H1 (cell line): ENCODE measurements around the gene DTNB. TPM values are rescaled to one million over a fixed set of nuclear protein-coding genes. Genes with fewer than 3 reads are reported as not detected.

ENCODE experiments used
- CTCF ChIA-PET: fragments of 300-600 bp; sonication (Branson Sonifier 250); formaldehyde crosslinking; loops from one replicate; lab custom pipeline; 2021; ENCODE audit not compliant: partially characterized antibody; lab: Charles Lee
- POLR2A ChIA-PET: fragments of 300-600 bp; sonication (Branson Sonifier 250); formaldehyde crosslinking; loops from one replicate; lab custom pipeline; 2021; ENCODE audit warnings: inconsistent platforms; ENCODE audit not compliant: partially characterized antibody; lab: Charles Lee
- DNase-seq, 2 experiments: peaks; one replicate each; pipeline versions ENCODE4 v3.0.0 to v3.0.0-alpha.2; 2010 to 2022; ENCODE audit warnings: low spot score in 2 of 2, low read depth in 1 of 2, mixed read lengths in 1 of 2
- FAIRE-seq: peaks from 2 replicates; lab custom pipeline; 2011; peaks lifted over from hg19 to GRCh38; lab: Jason Lieb, UNC
- H2AFZ ChIP-seq: 2 replicates; pipeline ENCODE4 v1.8.1; 2012; ENCODE audit warnings: low read length, inconsistent platforms
- H2AK5ac ChIP-seq: 2 replicates; pipeline ENCODE4 v1.6.1; 2013; ENCODE audit warnings: low read depth, low read length
- H2BK120ac ChIP-seq: replicated peaks from 2 replicates; pipeline ENCODE3; 2013; ENCODE audit warnings: low read depth, low read length, inconsistent platforms
- H2BK12ac ChIP-seq: 2 replicates; pipeline ENCODE4 v1.6.1; 2013; ENCODE audit warnings: low read depth, low read length
- H2BK15ac ChIP-seq: 2 replicates; pipeline ENCODE4 v1.6.1; 2013; ENCODE audit warnings: low read length
- H2BK20ac ChIP-seq: 2 replicates; pipeline ENCODE4 v1.6.1; 2013; ENCODE audit warnings: low read length
- H2BK5ac ChIP-seq: 2 replicates; pipeline ENCODE4 v1.6.1; 2013; ENCODE audit warnings: low read depth, low read length
- H3K14ac ChIP-seq: 2 replicates; pipeline ENCODE4 v1.6.1; 2013; ENCODE audit warnings: inconsistent platforms; ENCODE audit not compliant: insufficient read length
- H3K18ac ChIP-seq: 2 replicates; pipeline ENCODE4 v1.6.1; 2013; ENCODE audit warnings: low read length; ENCODE audit errors: extremely low read depth
- H3K23ac ChIP-seq: 2 replicates; pipeline ENCODE4 v1.6.1; 2013; ENCODE audit warnings: inconsistent platforms; ENCODE audit not compliant: insufficient read length
- H3K23me2 ChIP-seq: 2 replicates; pipeline ENCODE4 v1.6.1; 2013; ENCODE audit warnings: low read depth, low read length
- H3K27ac ChIP-seq: 2 replicates; pipeline ENCODE4 v1.6.1; 2011; ENCODE audit warnings: low read depth, low read length, inconsistent platforms
- H3K27me3 ChIP-seq, 4 experiments: replicated peaks in 1 of 4; 1 replicate in 1 of 4; 2 replicates in 3 of 4; pipeline versions ENCODE4 v1.6.1 to v1.8.1; 2011 to 2013; ENCODE audit warnings: low read length in 3 of 4, mild to moderate bottlenecking in 3 of 4, inconsistent platforms in 2 of 4, mixed read lengths in 2 of 4, moderate library complexity in 1 of 4; ENCODE audit not compliant: control insufficient read depth in 3 of 4, insufficient read depth in 3 of 4; ENCODE audit errors: extremely low read depth in 1 of 4
- H3K36me3 ChIP-seq, 4 experiments: 2 replicates each; pipeline versions ENCODE4 v1.6.1 to v1.8.1; 2011 to 2013; ENCODE audit warnings: mild to moderate bottlenecking in 4 of 4, low read length in 3 of 4, moderate library complexity in 2 of 4, control low read depth in 1 of 4, inconsistent platforms in 1 of 4; ENCODE audit not compliant: insufficient read depth in 4 of 4, control insufficient read depth in 2 of 4
- H3K4ac ChIP-seq: replicated peaks from 2 replicates; pipeline ENCODE3; 2013; ENCODE audit warnings: low read length, low read depth, mixed read lengths, inconsistent platforms; ENCODE audit not compliant: insufficient read length
- H3K4me1 ChIP-seq, 4 experiments: replicated peaks in 1 of 4; 1 replicate in 1 of 4; 2 replicates in 3 of 4; pipeline versions ENCODE4 v1.6.1 to v1.8.1; 2011 to 2013; ENCODE audit warnings: low read length in 3 of 4, inconsistent platforms in 2 of 4, mixed read lengths in 1 of 4; ENCODE audit not compliant: insufficient read depth in 4 of 4, control insufficient read depth in 3 of 4
- H3K4me2 ChIP-seq, 2 experiments: 2 replicates each; pipeline versions ENCODE4 v1.6.1 to v1.8.1; 2011 to 2013; ENCODE audit warnings: low read depth in 2 of 2, low read length in 2 of 2, control low read depth in 1 of 2, inconsistent platforms in 1 of 2, mild to moderate bottlenecking in 1 of 2; ENCODE audit not compliant: insufficient read depth in 1 of 2
- H3K4me3 ChIP-seq, 4 experiments: fragments of 200-600, 300-600 bp in 1 of 4; sonication (generic), shearing (Covaris generic), sonication (Bioruptor Twin) in 1 of 4; 2 replicates each; pipeline versions ENCODE4 v1.5.1 to v1.8.1; 2011 to 2016; ENCODE audit warnings: low read length in 4 of 4, low read depth in 3 of 4, control low read depth in 2 of 4, inconsistent platforms in 2 of 4, mild to moderate bottlenecking in 2 of 4, mixed read lengths in 1 of 4, moderate library complexity in 1 of 4; ENCODE audit not compliant: insufficient read depth in 2 of 4; ENCODE audit errors: extremely low read depth in 1 of 4
- H3K56ac ChIP-seq: replicated peaks from 2 replicates; pipeline ENCODE3; 2013; ENCODE audit warnings: low read depth, mild to moderate bottlenecking, mixed read lengths, low read length, inconsistent platforms; ENCODE audit not compliant: insufficient read length
- H3K79me1 ChIP-seq: 2 replicates; pipeline ENCODE4 v1.6.1; 2013; ENCODE audit warnings: low read depth, low read length, control low read depth
- H3K79me2 ChIP-seq, 2 experiments: 2 replicates each; pipeline versions ENCODE4 v1.6.1 to v1.8.1; 2012 to 2013; ENCODE audit warnings: low read length in 2 of 2, mild to moderate bottlenecking in 2 of 2, inconsistent platforms in 1 of 2; ENCODE audit not compliant: insufficient read depth in 2 of 2, control insufficient read depth in 1 of 2
- H3K9ac ChIP-seq, 4 experiments: replicated peaks in 1 of 4; 1 replicate in 1 of 4; 2 replicates in 3 of 4; pipeline versions ENCODE4 v1.6.1 to v1.8.1; 2011 to 2013; ENCODE audit warnings: low read depth in 3 of 4, low read length in 3 of 4, control low read depth in 2 of 4, mild to moderate bottlenecking in 2 of 4, moderate library complexity in 2 of 4, inconsistent platforms in 1 of 4; ENCODE audit errors: extremely low read depth in 1 of 4
- H3K9me3 ChIP-seq, 2 experiments: 2 replicates each; pipeline versions ENCODE4 v1.6.1 to v1.8.1; 2012 to 2013; ENCODE audit warnings: mild to moderate bottlenecking in 2 of 2, moderate library complexity in 2 of 2, control low read depth in 1 of 2, inconsistent platforms in 1 of 2, low read depth in 1 of 2, low read length in 1 of 2, mixed read lengths in 1 of 2; ENCODE audit not compliant: insufficient read depth in 2 of 2
- H4K20me1 ChIP-seq, 2 experiments: replicated peaks in 1 of 2; 2 replicates each; pipeline versions ENCODE3 to v1.8.1; 2011 to 2013; ENCODE audit warnings: inconsistent platforms in 2 of 2, low read length in 2 of 2, mild to moderate bottlenecking in 1 of 2; ENCODE audit not compliant: insufficient read depth in 2 of 2, control insufficient read depth in 1 of 2
- H4K5ac ChIP-seq: 2 replicates; pipeline ENCODE4 v1.6.1; 2013; ENCODE audit warnings: low read length, low read depth, mixed read lengths, inconsistent platforms; ENCODE audit not compliant: insufficient read length
- H4K8ac ChIP-seq: 2 replicates; pipeline ENCODE4 v1.8.0; 2013; ENCODE audit warnings: mild to moderate bottlenecking, moderate library complexity, low read length, inconsistent platforms; ENCODE audit not compliant: insufficient read depth; ENCODE audit errors: extremely low read depth
- H4K91ac ChIP-seq: replicated peaks from 2 replicates; pipeline ENCODE3; 2013; ENCODE audit warnings: low read length, mixed read lengths, inconsistent platforms; ENCODE audit not compliant: insufficient read length
- CBX5 ChIP-seq: fragments of 300-800, 300-1000 bp; sonication (generic); IDR thresholded peaks from 2 replicates; pipeline ENCODE4 v1.7.1; 2016; ENCODE audit warnings: antibody characterized with exemption, low read length, low read depth
- CBX8 ChIP-seq: fragments of 300-800, 300-1000 bp; sonication (generic); IDR thresholded peaks from 2 replicates; pipeline ENCODE4 v1.7.1; 2016; ENCODE audit warnings: low read depth, low read length, borderline replicate concordance
- CEBPB ChIP-seq: IDR thresholded peaks from 2 replicates; pipeline ENCODE4 v1.6.1; 2012; ENCODE audit warnings: low read depth, low read length
- CREB1 ChIP-seq: IDR thresholded peaks from 2 replicates; pipeline ENCODE4 v1.6.1; 2012; ENCODE audit warnings: inconsistent platforms
- FOSL1 ChIP-seq: IDR thresholded peaks from 2 replicates; pipeline ENCODE4 v1.6.1; 2011; ENCODE audit warnings: mild to moderate bottlenecking, low read depth, low read length, moderate library complexity; ENCODE audit not compliant: insufficient read depth
- KDM4A ChIP-seq: IDR thresholded peaks from one replicate; pipeline ENCODE4 v1.7.1; 2012; ENCODE audit warnings: low read depth, mild to moderate bottlenecking, moderate library complexity, low read length, inconsistent platforms; ENCODE audit not compliant: severe bottlenecking
- NANOG ChIP-seq: IDR thresholded peaks from 2 replicates; pipeline ENCODE4 v1.6.1; 2011; ENCODE audit warnings: low read length, low read depth, mild to moderate bottlenecking, inconsistent platforms; ENCODE audit not compliant: insufficient read depth, poor library complexity, severe bottlenecking
- POLR2A ChIP-seq, 2 experiments: IDR thresholded peaks; 1 replicate in 1 of 2; 2 replicates in 1 of 2; pipeline ENCODE4 v1.6.1; 2011; ENCODE audit warnings: low read depth in 2 of 2, low read length in 2 of 2, mild to moderate bottlenecking in 2 of 2; ENCODE audit errors: control extremely low read depth in 1 of 2
- SIX5 ChIP-seq: IDR thresholded peaks from 2 replicates; pipeline ENCODE4 v1.6.1; 2011; ENCODE audit warnings: mild to moderate bottlenecking, low read depth, low read length
- SUZ12 ChIP-seq: fragments of 200-600 bp; sonication (generic); IDR thresholded peaks from 2 replicates; pipeline ENCODE4 v1.6.1; 2012; ENCODE audit warnings: mild to moderate bottlenecking, inconsistent platforms, low read length, moderate library complexity, mixed read lengths
- WGBS, 2 experiments: shearing (Covaris generic) in 1 of 2; methylation state at CpG; one replicate each; pipeline versions ENCODE4 v1.1.6 to v1.1.7; 2013 to 2015; ENCODE audit warnings: low lambda C conversion rate in 2 of 2, mixed read lengths in 2 of 2, inconsistent platforms in 1 of 2, low coverage in 1 of 2, missing lambda C conversion rate in 1 of 2; ENCODE audit not compliant: insufficient replicate concordance in 2 of 2, insufficient coverage in 1 of 2, insufficient read length in 1 of 2; ENCODE audit errors: extremely low coverage in 1 of 2, missing lambda C conversion rate in 1 of 2; 5-methylcytosine and 5-hydroxymethylcytosine counted together
- polyA plus RNA-seq, 7 experiments: library from polyadenylated mRNA; depleted of rRNA in 3 of 7; stranded (reverse) in 5 of 7; unstranded in 2 of 7; fragments of >200 nt in 5 of 7; fragments of 200-250 nt in 2 of 7; gene quantifications; 1 replicate in 5 of 7; 2 replicates in 1 of 7; 4 replicates in 1 of 7; pipeline versions ENCODE4 v1.2.1 to v1.2.3, GENCODE V29; 2011 to 2013; ENCODE audit warnings: missing spikeins in 2 of 7, mixed read lengths in 2 of 7
- total RNA-seq: library from RNA; stranded (reverse); fragmentation: NEBNext Ultra II Directional; extraction: Animal tissue kit (Norgen Biotek cat#: 25700); gene quantifications from 2 replicates; pipeline ENCODE4 v1.2.1, GENCODE V29; 2021
- TF ChIP-seq, protein P1 (sequence below): IDR thresholded peaks from 2 replicates; pipeline ENCODE4 v1.6.1; 2012; ENCODE audit warnings: low read length, inconsistent platforms

The DTNB gene
- total and polyA plus RNA-seq, 2 of the 8 experiments (the other 6 are each of a cell fraction or from before 2014, with no cell fraction given) = 39.6 to 49.5 TPM

GRCh38 chr2:25587361-25587760 is 86.0 kb downstream of the DTNB start:
- FAIRE-seq = no peak
- no peak overlapping the region for H4K5ac ChIP-seq
- H3K4me2 ChIP-seq = no peak overlapping the region
- H3K9me3 ChIP-seq = no peaks in the 10 kb centered on the region
- H3K27ac ChIP-seq = no peak overlapping the region
- ChIA-PET CTCF (no interaction called here), POLR2A (interaction anchor here (1.5 kb wide), 1 partner anchor 85 kb away, joined by 4 read pairs; the partner anchor contains the start of gene DTNB)
- no peaks in the 10 kb centered on the region for H3K27me3 ChIP-seq
- H3K14ac ChIP-seq = no peak overlapping the region
- no peaks in the 10 kb centered on the region for H3K23me2 ChIP-seq
- H3K79me1 ChIP-seq = no peaks in the 10 kb centered on the region
- H3K4ac ChIP-seq = no peak overlapping the region
- no peaks in the 10 kb centered on the region for H3K79me2 ChIP-seq
- DNase-seq = no peak
- no peak overlapping the region for H2BK15ac ChIP-seq
- H4K8ac ChIP-seq = no peak overlapping the region
- no peak overlapping the region for H3K23ac ChIP-seq
- H2AFZ ChIP-seq = no peak overlapping the region
- WGBS, 2 experiments = 77% methylated on average over 4 of the region's 4 CpGs; no CpG with 5 or more reads in 1 of the 2 experiments
- H4K91ac ChIP-seq = no peak overlapping the region
- no peak overlapping the region for H3K9ac ChIP-seq
- H2AK5ac ChIP-seq = no peak overlapping the region
- no peak overlapping the region for H3K4me3 ChIP-seq
- no peak overlapping the region for H2BK20ac ChIP-seq
- H3K56ac ChIP-seq = no peak overlapping the region
- no peak overlapping the region for H2BK120ac ChIP-seq
- no peaks in the 10 kb centered on the region for H3K36me3 ChIP-seq
- H3K18ac ChIP-seq = no peak overlapping the region
- H3K4me1 ChIP-seq = 0 out of 7 replicates have a peak, but pooled peaks cover 0 to 2% (median 0%) of the 10 kb centered on the region in 4 experiments
- peaks cover 0 to 1% of the 10 kb centered on the region in 2 experiments for H4K20me1 ChIP-seq
- H2BK5ac ChIP-seq = no peak overlapping the region
- H2BK12ac ChIP-seq = no peak overlapping the region
- TF ChIP-seq POLR2A (IDR thresholded peaks at IDR 0.05; ENCODE audit: control extremely low read depth in 1 of 2, low read depth in 2 of 2, low read length in 2 of 2) (no peak), CBX8 (no peak), CBX5 (no peak), FOSL1 (no peak), CEBPB (no peak), CREB1 (no peak), SUZ12 (no peak), NANOG (no peak), KDM4A (no peak), SIX5 (no peak)
- TF ChIP-seq, protein P1, sequence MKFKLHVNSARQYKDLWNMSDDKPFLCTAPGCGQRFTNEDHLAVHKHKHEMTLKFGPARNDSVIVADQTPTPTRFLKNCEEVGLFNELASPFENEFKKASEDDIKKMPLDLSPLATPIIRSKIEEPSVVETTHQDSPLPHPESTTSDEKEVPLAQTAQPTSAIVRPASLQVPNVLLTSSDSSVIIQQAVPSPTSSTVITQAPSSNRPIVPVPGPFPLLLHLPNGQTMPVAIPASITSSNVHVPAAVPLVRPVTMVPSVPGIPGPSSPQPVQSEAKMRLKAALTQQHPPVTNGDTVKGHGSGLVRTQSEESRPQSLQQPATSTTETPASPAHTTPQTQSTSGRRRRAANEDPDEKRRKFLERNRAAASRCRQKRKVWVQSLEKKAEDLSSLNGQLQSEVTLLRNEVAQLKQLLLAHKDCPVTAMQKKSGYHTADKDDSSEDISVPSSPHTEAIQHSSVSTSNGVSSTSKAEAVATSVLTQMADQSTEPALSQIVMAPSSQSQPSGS = no peak
